Esophagus squamous epithelium (tissue), 5 donors: ENCODE results near the gene ABLIM2. TPM values are rescaled to one million over a fixed set of nuclear protein-coding genes. Genes with fewer than 3 reads are reported as not detected.

Experiments
- DNase-seq: peaks from one replicate; lab custom pipeline; 2025; lab: John Stamatoyannopoulos, UW
- H3K27ac ChIP-seq, 4 donors: fragments of 200-600 bp; sonication (generic); one replicate each; pipeline ENCODE4 v1.5.1; 2016 to 2019; ENCODE audit warnings: mild to moderate bottlenecking in 1 of 4
- H3K27me3 ChIP-seq, 4 donors: fragments of 200-600 bp; sonication (generic); 1 replicate in 3 of 4; 2 replicates in 1 of 4; pipeline versions ENCODE4 v1.5.1 to v1.6.0; 2017 to 2021; ENCODE audit warnings: antibody characterized with exemption in 1 of 4
- H3K36me3 ChIP-seq, 3 donors: fragments of 200-600 bp; sonication (generic); one replicate each; pipeline ENCODE4 v1.5.1; 2016 to 2019
- H3K4me1 ChIP-seq, 3 donors: fragments of 200-600 bp; sonication (generic); one replicate each; pipeline ENCODE4 v1.5.1; 2017 to 2019
- H3K4me3 ChIP-seq, 4 donors: fragments of 200-600 bp; sonication (generic); 1 replicate in 3 of 4; 2 replicates in 1 of 4; pipeline ENCODE4 v1.5.1; 2016 to 2019; ENCODE audit warnings: mild to moderate bottlenecking in 2 of 4, moderate library complexity in 1 of 4
- H3K9me3 ChIP-seq, 3 donors: fragments of 200-600 bp; sonication (generic); one replicate each; pipeline ENCODE4 v1.5.1; 2016 to 2019
- POLR2A ChIP-seq, 4 donors: fragments of 450-650 bp; IDR thresholded peaks; one replicate each; pipeline ENCODE4 v1.6.1; 2017; ENCODE audit warnings: antibody characterized with exemption in 4 of 4, mild to moderate bottlenecking in 4 of 4, moderate library complexity in 3 of 4
- WGBS, 2 donors: methylation state at CpG; one replicate each; pipeline ENCODE4 v1.1.5; 2018; 5-methylcytosine and 5-hydroxymethylcytosine counted together
- intact Hi-C: fragments of 100-400 bp; cut with DNase I; formaldehyde crosslinking; loops from one replicate; pipeline ENCODE4 v1.15.0; 2022
- total RNA-seq, 4 donors: library from RNA; depleted of rRNA; stranded (reverse); fragments of >200 nt; gene quantifications; one replicate each; pipeline ENCODE4 v1.1.0, GENCODE V29; 2016
- TF ChIP-seq, protein P1 (sequence below), 6 experiments: fragments of 450-650 bp in 4 of 6; fragments of 200-600 bp in 2 of 6; sonication (generic) in 2 of 6; IDR thresholded peaks; one replicate each; pipeline ENCODE4 v1.5.1; 2016 to 2019; ENCODE audit warnings: antibody characterized with exemption in 6 of 6, mild to moderate bottlenecking in 4 of 6, moderate library complexity in 4 of 6
- donor health status: DM: yes; HTN: yes; CAD: no.

Gene ABLIM2
- total RNA-seq, 4 donors from 2014 or later, result 13.5 to 26.7 (median 15.7) TPM

DNA sequence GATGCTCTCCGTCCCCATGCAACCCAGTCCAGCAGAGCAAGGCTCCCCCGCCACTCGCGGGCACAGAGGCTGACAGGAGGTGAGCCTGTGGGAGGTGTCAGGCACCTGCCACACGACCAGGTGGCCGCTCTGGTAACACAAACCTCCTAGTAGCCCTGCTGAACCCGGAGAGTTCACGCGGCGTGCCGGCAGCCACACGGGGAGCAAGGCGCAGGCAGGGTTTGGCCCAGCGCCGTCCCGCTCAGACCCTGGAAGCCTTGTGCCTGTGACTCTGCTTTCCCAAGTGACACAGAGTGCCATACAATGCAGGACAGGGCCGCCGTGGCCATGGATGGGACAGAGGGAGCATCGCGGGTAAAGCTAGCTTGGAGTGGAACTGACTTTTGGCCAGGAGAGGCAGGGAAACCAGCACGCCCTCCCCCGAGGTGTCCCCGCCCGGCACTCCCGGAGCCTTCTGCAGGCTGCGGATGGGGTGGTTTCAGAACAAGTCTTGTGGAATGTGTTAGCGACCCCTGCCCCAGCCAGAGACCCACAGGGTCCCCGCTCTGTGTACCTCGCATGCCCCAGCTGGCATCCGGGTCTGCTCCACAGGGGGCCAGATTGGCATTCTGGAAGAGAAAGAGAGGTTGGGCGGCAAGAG is 174.2 kb downstream of the ABLIM2 start:
- no peaks in the 10 kb centered on the region for H3K36me3 ChIP-seq
- no peak overlapping the region for H3K27ac ChIP-seq
- TF ChIP-seq, protein P1, sequence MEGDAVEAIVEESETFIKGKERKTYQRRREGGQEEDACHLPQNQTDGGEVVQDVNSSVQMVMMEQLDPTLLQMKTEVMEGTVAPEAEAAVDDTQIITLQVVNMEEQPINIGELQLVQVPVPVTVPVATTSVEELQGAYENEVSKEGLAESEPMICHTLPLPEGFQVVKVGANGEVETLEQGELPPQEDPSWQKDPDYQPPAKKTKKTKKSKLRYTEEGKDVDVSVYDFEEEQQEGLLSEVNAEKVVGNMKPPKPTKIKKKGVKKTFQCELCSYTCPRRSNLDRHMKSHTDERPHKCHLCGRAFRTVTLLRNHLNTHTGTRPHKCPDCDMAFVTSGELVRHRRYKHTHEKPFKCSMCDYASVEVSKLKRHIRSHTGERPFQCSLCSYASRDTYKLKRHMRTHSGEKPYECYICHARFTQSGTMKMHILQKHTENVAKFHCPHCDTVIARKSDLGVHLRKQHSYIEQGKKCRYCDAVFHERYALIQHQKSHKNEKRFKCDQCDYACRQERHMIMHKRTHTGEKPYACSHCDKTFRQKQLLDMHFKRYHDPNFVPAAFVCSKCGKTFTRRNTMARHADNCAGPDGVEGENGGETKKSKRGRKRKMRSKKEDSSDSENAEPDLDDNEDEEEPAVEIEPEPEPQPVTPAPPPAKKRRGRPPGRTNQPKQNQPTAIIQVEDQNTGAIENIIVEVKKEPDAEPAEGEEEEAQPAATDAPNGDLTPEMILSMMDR (IDR thresholded peaks at IDR 0.05), result no peak
- 78 to 93% methylated on average over 9 to 14 of the region's 31 CpGs for WGBS, 2 donors
- DNase-seq, result no peak
- intact Hi-C loops, result no loop called here
- H3K9me3 ChIP-seq, result no peaks in the 10 kb centered on the region
- H3K4me3 ChIP-seq, result no peak overlapping the region
- H3K27me3 ChIP-seq, result peaks cover 0 to 26% (median 0%) of the 10 kb centered on the region in 4 donors
- peaks cover 3 to 13% (median 3%) of the 10 kb centered on the region in 3 donors for H3K4me1 ChIP-seq

GRCh38 chr4:7983296-7983695 is 175.3 kb downstream of the ABLIM2 start:
- TF ChIP-seq, protein P1 (IDR thresholded peaks at IDR 0.05), result no peak
- TF ChIP-seq POLR2A (IDR thresholded peaks at IDR 0.05), result no peak
- H3K27me3 ChIP-seq, result peaks cover 0 to 26% (median 0%) of the 10 kb centered on the region in 4 donors
- no peaks in the 10 kb centered on the region for H3K36me3 ChIP-seq
- H3K27ac ChIP-seq, result no peak overlapping the region
- no peak for DNase-seq
- H3K9me3 ChIP-seq, result no peaks in the 10 kb centered on the region
- peaks cover 13 to 24% (median 13%) of the 10 kb centered on the region in 3 donors for H3K4me1 ChIP-seq
- intact Hi-C loops, result no loop called here
- WGBS, 2 donors, result 94 to 95% methylated on average over 10 to 12 of the region's 17 CpGs
- no peak overlapping the region for H3K4me3 ChIP-seq

DNA sequence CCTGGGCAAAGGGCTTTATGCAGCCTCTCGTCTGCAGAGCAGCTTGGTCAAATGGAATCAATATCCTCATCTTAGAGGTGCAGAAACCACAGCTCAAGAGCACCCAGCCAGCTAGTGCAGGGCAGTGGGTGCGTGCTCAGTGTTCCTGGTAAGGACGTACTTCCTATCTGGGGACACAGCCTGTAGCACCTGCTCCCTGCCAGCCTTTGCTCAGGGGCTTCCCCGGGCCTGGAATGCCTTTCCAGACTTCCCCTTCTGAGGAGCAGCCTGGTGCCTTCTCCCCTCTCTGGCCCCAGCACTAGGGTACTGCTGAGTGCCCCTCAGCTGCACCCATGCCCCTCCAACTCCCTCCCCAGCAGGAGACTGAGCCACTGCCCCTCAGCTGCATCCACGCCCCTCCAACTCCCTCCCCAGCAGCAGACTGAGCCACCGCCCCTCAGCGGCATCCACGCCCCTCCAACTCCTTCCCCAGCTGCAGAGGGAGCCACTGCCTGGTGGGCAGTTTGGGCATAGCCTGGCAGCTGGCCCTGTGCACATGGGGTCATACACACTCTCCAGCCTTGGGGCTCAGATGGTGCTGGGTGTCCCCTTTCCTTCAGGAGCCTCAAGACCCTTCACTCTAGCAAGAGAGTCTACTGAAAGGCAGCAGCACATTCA is 176.7 kb downstream of the ABLIM2 start:
- Histone ChIP-seq H3K9me3 (no peaks in the 10 kb centered on the region), H3K4me1 (peaks cover 17 to 35% (median 18%) of the 10 kb centered on the region in 3 donors), H3K27me3 (peaks cover 0 to 26% (median 0%) of the 10 kb centered on the region in 4 donors), H3K27ac (no peak overlapping the region), H3K4me3 (no peak overlapping the region), H3K36me3 (no peaks in the 10 kb centered on the region)
- intact Hi-C loops, result no loop called here
- no peak for DNase-seq
- TF ChIP-seq, protein P1 (IDR thresholded peaks at IDR 0.05), result no peak
- TF ChIP-seq POLR2A (IDR thresholded peaks at IDR 0.05), result no peak
- 74% methylated on average over 3 of the region's 8 CpGs for WGBS, 2 donors

DNA sequence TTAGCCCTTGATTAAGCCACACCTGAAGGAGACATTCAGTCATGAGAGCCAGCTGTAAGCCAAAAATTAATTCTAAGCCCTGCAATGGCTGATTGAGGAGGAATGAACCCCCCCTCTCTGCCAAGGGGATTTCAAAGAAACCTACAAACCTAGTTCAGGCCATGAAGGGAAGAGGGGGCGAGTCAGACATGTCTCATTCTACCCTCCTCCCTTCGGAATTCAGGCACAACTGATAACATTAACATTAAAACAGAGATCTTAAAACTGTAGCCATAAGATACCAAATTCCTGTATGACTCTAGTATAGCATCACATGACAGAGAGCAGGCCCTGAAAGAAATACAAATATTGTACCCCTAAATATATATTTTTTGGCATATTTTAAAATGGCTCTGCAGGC is 178.6 kb downstream of the ABLIM2 start:
- Histone ChIP-seq H3K9me3 (no peaks in the 10 kb centered on the region), H3K27ac (no peak overlapping the region), H3K36me3 (no peaks in the 10 kb centered on the region), H3K4me1 (peaks cover 14 to 25% (median 15%) of the 10 kb centered on the region in 3 donors), H3K4me3 (no peak overlapping the region), H3K27me3 (peaks cover 0 to 15% (median 0%) of the 10 kb centered on the region in 4 donors)
- 54 to 89% methylated on average over 2 of the region's 2 CpGs for WGBS, 2 donors
- no peak for DNase-seq
- TF ChIP-seq, protein P1 (IDR thresholded peaks at IDR 0.05), result no peak
- TF ChIP-seq POLR2A (IDR thresholded peaks at IDR 0.05), result no peak
- intact Hi-C loops, result no loop called here

DNA sequence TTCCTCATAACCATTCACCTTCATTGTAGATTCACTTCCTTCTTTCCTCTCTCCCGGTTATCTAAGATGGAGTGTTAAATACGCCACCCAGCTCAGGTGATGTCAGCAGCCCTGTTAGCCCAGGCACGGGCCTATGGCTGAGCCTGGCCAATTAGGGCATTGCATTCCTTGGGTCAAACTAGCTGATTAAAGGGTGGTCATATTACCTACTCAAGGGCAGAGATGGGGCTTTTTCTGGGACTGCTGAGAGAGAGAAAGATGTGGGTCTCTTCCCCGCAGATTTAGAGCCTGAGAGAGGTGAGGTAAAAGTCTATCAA is 179.0 kb downstream of the ABLIM2 start:
- H3K4me1 ChIP-seq, result peaks cover 14 to 25% (median 15%) of the 10 kb centered on the region in 3 donors
- WGBS, 2 donors, result 82 to 83% methylated on average over 1 to 3 of the region's 4 CpGs
- no peak for DNase-seq
- H3K27ac ChIP-seq, result no peak overlapping the region
- intact Hi-C loops, result no loop called here
- TF ChIP-seq POLR2A (IDR thresholded peaks at IDR 0.05), result no peak
- TF ChIP-seq, protein P1 (IDR thresholded peaks at IDR 0.05), result no peak
- no peak overlapping the region for H3K4me3 ChIP-seq
- no peaks in the 10 kb centered on the region for H3K9me3 ChIP-seq
- H3K36me3 ChIP-seq, result no peaks in the 10 kb centered on the region
- peaks cover 0 to 11% (median 0%) of the 10 kb centered on the region in 4 donors for H3K27me3 ChIP-seq
